ENCODE data around the gene MYL9. TPM values are rescaled to one million over a fixed set of nuclear protein-coding genes. Genes with fewer than 3 reads are reported as not detected.

The MYL9 gene
- total RNA-seq, 4 donors from 2014 or later: 18.5 to 1,447 (median 245) TPM

GRCh38 chr20:36573798-36574365 is 32.6 kb downstream of the MYL9 start:
- Histone ChIP-seq H3K4me3 (peak overlapping the region; percentile 75 to 90), H3K27me3 (no peaks in the 10 kb centered on the region), H3K36me3 (no peaks in the 10 kb centered on the region), H3K9me3 (no peaks in the 10 kb centered on the region), H3K27ac (peak overlapping the region; percentile 90 to 99), H3K4me1 (peaks cover 0 to 8% of the 10 kb centered on the region in 2 donors)
- TF ChIP-seq CTCF (IDR thresholded peaks at IDR 0.05) (peak in 1 of 4 experiments; percentile 3), POLR2A (IDR thresholded peaks at IDR 0.05) (no peak)
- intact Hi-C loops (cut with DNase I; ENCODE audit: low total_unique reads): no loop called here
- DNase-seq: peak; percentile 33 to 44

GRCh38 chr20:36574366-36575135 is 33.2 kb downstream of the MYL9 start:
- H3K36me3 ChIP-seq: no peaks in the 10 kb centered on the region
- H3K4me1 ChIP-seq: peaks cover 0 to 8% of the 10 kb centered on the region in 2 donors
- intact Hi-C loops (cut with DNase I; ENCODE audit: low total_unique reads): no loop called here
- H3K4me3 ChIP-seq: peak overlapping the region; percentile 75 to 90
- no peak for TF ChIP-seq CTCF (IDR thresholded peaks at IDR 0.05)
- peak; percentile 26 to 60 for TF ChIP-seq POLR2A (IDR thresholded peaks at IDR 0.05)
- DNase-seq: peak; percentile 76 to 85
- no peaks in the 10 kb centered on the region for H3K27me3 ChIP-seq
- H3K9me3 ChIP-seq: no peaks in the 10 kb centered on the region
- H3K27ac ChIP-seq: peak overlapping the region; percentile 90 to 99

GRCh38 chr20:36576081-36576445 is 34.7 kb downstream of the MYL9 start:
- intact Hi-C loops (cut with DNase I; ENCODE audit: low total_unique reads): no loop called here
- DNase-seq: no peak
- H3K27ac ChIP-seq: peak overlapping the region; percentile 90 to 99

GRCh38 chr20:36578356-36579041 is 37.2 kb downstream of the MYL9 start:
- peaks cover 0 to 8% of the 10 kb centered on the region in 2 donors for H3K4me1 ChIP-seq
- intact Hi-C loops (cut with DNase I; ENCODE audit: low total_unique reads): no loop called here
- H3K9me3 ChIP-seq: no peaks in the 10 kb centered on the region
- no peak for DNase-seq
- H3K36me3 ChIP-seq: no peaks in the 10 kb centered on the region
- H3K27ac ChIP-seq: peak overlapping the region; percentile 10 to 37
- H3K27me3 ChIP-seq: no peaks in the 10 kb centered on the region
- no peak overlapping the region for H3K4me3 ChIP-seq
- TF ChIP-seq CTCF (IDR thresholded peaks at IDR 0.05): no peak
- no peak for TF ChIP-seq POLR2A (IDR thresholded peaks at IDR 0.05)

More at GRCh38 chr20:36576081-36576445, 34.7 kb downstream of the MYL9 start:
- H3K9me3 ChIP-seq: no peaks in the 10 kb centered on the region
- no peaks in the 10 kb centered on the region for H3K27me3 ChIP-seq
- TF ChIP-seq CTCF (IDR thresholded peaks at IDR 0.05): no peak
- TF ChIP-seq POLR2A (IDR thresholded peaks at IDR 0.05): no peak
- peaks cover 0 to 8% of the 10 kb centered on the region in 2 donors for H3K4me1 ChIP-seq
- no peaks in the 10 kb centered on the region for H3K36me3 ChIP-seq
- no peak overlapping the region for H3K4me3 ChIP-seq

All from uterus (tissue), 4 donors.